ENCODE measurements around the gene POLR1E.
"Not testable (repeated sequence)": the region's sequence is repeated elsewhere in the genome, so short reads cannot be mapped to it uniquely, and the experiment has no call there.

DNA sequence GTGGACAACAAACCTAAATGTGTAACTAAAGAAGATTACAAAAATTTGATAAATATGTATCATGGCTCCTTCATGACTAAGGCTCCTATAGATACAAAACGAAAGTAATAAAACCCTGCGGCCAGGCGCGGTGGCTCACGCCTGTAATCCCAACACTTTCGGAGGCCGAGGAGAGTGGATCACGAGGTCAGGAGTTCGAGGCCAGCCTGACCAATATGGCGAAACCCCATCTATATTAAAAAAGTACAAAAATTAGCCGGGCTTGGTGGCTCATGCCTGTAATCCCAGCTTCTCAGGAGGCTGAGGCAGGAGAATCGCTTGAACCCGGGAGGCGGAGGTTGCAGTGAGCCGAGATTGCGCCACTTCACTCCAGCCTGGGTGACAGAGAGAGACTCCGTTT, 18.2 kb upstream of the POLR1E start:
- TF ChIP-seq, protein P1, sequence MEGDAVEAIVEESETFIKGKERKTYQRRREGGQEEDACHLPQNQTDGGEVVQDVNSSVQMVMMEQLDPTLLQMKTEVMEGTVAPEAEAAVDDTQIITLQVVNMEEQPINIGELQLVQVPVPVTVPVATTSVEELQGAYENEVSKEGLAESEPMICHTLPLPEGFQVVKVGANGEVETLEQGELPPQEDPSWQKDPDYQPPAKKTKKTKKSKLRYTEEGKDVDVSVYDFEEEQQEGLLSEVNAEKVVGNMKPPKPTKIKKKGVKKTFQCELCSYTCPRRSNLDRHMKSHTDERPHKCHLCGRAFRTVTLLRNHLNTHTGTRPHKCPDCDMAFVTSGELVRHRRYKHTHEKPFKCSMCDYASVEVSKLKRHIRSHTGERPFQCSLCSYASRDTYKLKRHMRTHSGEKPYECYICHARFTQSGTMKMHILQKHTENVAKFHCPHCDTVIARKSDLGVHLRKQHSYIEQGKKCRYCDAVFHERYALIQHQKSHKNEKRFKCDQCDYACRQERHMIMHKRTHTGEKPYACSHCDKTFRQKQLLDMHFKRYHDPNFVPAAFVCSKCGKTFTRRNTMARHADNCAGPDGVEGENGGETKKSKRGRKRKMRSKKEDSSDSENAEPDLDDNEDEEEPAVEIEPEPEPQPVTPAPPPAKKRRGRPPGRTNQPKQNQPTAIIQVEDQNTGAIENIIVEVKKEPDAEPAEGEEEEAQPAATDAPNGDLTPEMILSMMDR (IDR thresholded peaks at IDR 0.05; ENCODE audit: low read length) = not testable (repeated sequence)
- not testable (repeated sequence) for TF ChIP-seq EZH2 (optimal IDR thresholded peaks at IDR 0.05; ENCODE audit: low read depth, low read length); EZH2phosphoT487 (IDR thresholded peaks at IDR 0.05; ENCODE audit: low read length)

Measured in MM.1S (cell line).